Measurements from ENCODE around the gene MTSS2. TPM values are rescaled to one million over a fixed set of nuclear protein-coding genes. Genes with fewer than 3 reads are reported as not detected.

MTSS2 gene
- total RNA-seq, 1 donor from 2014 or later, result 38.3 TPM

- DNase-seq (ENCODE audit: low read depth) (no peak), FAIRE-seq (no peak)
- no peak overlapping the region for H3K4me2 ChIP-seq (ENCODE audit: low read length)
- no peaks in the 10 kb centered on the region for H3K27me3 Mint-ChIP-seq (ENCODE audit: low read depth, unreplicated experiment)
- peaks cover 11% of the 10 kb centered on the region for H3K36me3 Mint-ChIP-seq (ENCODE audit: low read depth, unreplicated experiment)
- H3K27ac Mint-ChIP-seq (ENCODE audit: unreplicated experiment), result no peak overlapping the region
- no peak overlapping the region for H3K27ac ChIP-seq (ENCODE audit: low read depth, low read length)
- peaks cover 47% of the 10 kb centered on the region for H3K4me1 ChIP-seq (ENCODE audit: insufficient read depth, low read length)
- no peaks in the 10 kb centered on the region for H4K20me1 ChIP-seq (ENCODE audit: insufficient read depth, low read length)
- no peak overlapping the region for H3K4me3 ChIP-seq (ENCODE audit: insufficient read depth, low read depth, low read length)
- H3K36me3 ChIP-seq (ENCODE audit: insufficient read depth, low read length), result no peaks in the 10 kb centered on the region
- TF ChIP-seq EZH2 (IDR thresholded peaks at IDR 0.05; ENCODE audit: insufficient read depth, low read length), result no peak
- TF ChIP-seq, protein P1, sequence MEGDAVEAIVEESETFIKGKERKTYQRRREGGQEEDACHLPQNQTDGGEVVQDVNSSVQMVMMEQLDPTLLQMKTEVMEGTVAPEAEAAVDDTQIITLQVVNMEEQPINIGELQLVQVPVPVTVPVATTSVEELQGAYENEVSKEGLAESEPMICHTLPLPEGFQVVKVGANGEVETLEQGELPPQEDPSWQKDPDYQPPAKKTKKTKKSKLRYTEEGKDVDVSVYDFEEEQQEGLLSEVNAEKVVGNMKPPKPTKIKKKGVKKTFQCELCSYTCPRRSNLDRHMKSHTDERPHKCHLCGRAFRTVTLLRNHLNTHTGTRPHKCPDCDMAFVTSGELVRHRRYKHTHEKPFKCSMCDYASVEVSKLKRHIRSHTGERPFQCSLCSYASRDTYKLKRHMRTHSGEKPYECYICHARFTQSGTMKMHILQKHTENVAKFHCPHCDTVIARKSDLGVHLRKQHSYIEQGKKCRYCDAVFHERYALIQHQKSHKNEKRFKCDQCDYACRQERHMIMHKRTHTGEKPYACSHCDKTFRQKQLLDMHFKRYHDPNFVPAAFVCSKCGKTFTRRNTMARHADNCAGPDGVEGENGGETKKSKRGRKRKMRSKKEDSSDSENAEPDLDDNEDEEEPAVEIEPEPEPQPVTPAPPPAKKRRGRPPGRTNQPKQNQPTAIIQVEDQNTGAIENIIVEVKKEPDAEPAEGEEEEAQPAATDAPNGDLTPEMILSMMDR (IDR thresholded peaks at IDR 0.05; ENCODE audit: insufficient read depth, low read depth, low read length), result no peak
- H3K9me3 Mint-ChIP-seq (ENCODE audit: unreplicated experiment), result peaks cover 5% of the 10 kb centered on the region
- H3K79me2 ChIP-seq (ENCODE audit: insufficient read depth, low read length), result no peaks in the 10 kb centered on the region
- no peaks in the 10 kb centered on the region for H3K27me3 ChIP-seq (ENCODE audit: insufficient read depth, low read length)
- no peaks in the 10 kb centered on the region for H3K9me3 ChIP-seq (ENCODE audit: insufficient read depth, low read depth, low read length)
- H3K4me1 Mint-ChIP-seq (ENCODE audit: low read depth, unreplicated experiment), result peaks cover 36% of the 10 kb centered on the region
- H2AFZ ChIP-seq (ENCODE audit: low read depth, low read length), result no peak overlapping the region
- H3K9ac ChIP-seq (ENCODE audit: low read length), result no peak overlapping the region
- no peak overlapping the region for H3K4me3 Mint-ChIP-seq (ENCODE audit: unreplicated experiment)
These were observed 13.0 kb upstream of the MTSS2 start for GRCh38 chr16:70698901-70699300.

DNA sequence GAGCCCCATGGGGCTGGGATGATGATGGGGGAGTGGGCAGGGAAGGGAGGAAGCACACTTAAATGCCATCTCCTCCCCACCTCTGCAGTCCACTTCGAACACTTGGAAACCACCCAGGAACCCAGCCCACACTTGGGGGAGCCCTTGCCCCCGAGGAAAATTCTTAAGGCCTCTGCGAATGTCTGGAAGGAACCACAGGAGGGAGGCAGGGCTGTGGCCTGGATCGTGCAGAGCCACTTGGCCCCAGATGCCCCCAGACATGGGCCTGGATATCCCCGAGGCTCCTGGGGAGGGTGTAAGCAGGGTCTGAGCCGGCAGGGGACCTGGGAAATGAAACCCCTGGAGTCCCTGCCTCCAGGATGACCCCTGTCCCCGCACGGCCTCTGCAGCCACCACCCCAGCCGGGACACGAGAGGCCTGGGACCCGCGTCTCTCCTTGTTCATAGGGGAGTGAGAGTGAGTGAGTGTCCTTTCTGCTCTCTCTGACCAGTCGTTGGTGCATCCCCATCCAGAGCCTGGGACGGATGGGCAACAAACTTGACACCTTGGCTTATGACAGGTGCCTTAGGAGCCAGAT, 11.8 kb upstream of the MTSS2 start:
- no peak overlapping the region for H3K4me2 ChIP-seq (ENCODE audit: low read length)
- H3K4me1 ChIP-seq (ENCODE audit: insufficient read depth, low read length), result peaks cover 47% of the 10 kb centered on the region

More for the DNA sequence above, 11.8 kb upstream of the MTSS2 start:
- peaks cover 11% of the 10 kb centered on the region for H3K36me3 Mint-ChIP-seq (ENCODE audit: low read depth, unreplicated experiment)
- H3K4me1 Mint-ChIP-seq (ENCODE audit: low read depth, unreplicated experiment), result peaks cover 36% of the 10 kb centered on the region
- no peak overlapping the region for H3K27ac ChIP-seq (ENCODE audit: low read depth, low read length)
- no peak overlapping the region for H3K27ac Mint-ChIP-seq (ENCODE audit: unreplicated experiment)
- H4K20me1 ChIP-seq (ENCODE audit: insufficient read depth, low read length), result no peaks in the 10 kb centered on the region
- no peaks in the 10 kb centered on the region for H3K36me3 ChIP-seq (ENCODE audit: insufficient read depth, low read length)
- DNase-seq (ENCODE audit: low read depth) (peak; percentile 60), FAIRE-seq (no peak)
- no peaks in the 10 kb centered on the region for H3K27me3 ChIP-seq (ENCODE audit: insufficient read depth, low read length)
- H3K27me3 Mint-ChIP-seq (ENCODE audit: low read depth, unreplicated experiment), result no peaks in the 10 kb centered on the region
- no peaks in the 10 kb centered on the region for H3K79me2 ChIP-seq (ENCODE audit: insufficient read depth, low read length)
- H3K9me3 ChIP-seq (ENCODE audit: insufficient read depth, low read depth, low read length), result no peaks in the 10 kb centered on the region
- H3K9me3 Mint-ChIP-seq (ENCODE audit: unreplicated experiment), result peaks cover 5% of the 10 kb centered on the region
- no peak overlapping the region for H3K4me3 ChIP-seq (ENCODE audit: insufficient read depth, low read depth, low read length)
- H2AFZ ChIP-seq (ENCODE audit: low read depth, low read length), result no peak overlapping the region
- H3K4me3 Mint-ChIP-seq (ENCODE audit: unreplicated experiment), result no peak overlapping the region
- peak overlapping the region; percentile 21 for H3K9ac ChIP-seq (ENCODE audit: low read length)
- TF ChIP-seq, protein P1 (IDR thresholded peaks at IDR 0.05; ENCODE audit: insufficient read depth, low read depth, low read length), result no peak
- no peak for TF ChIP-seq EZH2 (IDR thresholded peaks at IDR 0.05; ENCODE audit: insufficient read depth, low read length)
